SK-N-DZ (cell line): Measurements from ENCODE around the gene CD81.

Source experiments
- DNase-seq: peaks from one replicate; pipeline ENCODE4 v3.0.0-alpha.2; 2015; ENCODE audit warnings: low spot score

Gene CD81

GRCh38 chr11:2402890-2403645 is 26.0 kb downstream of the CD81 start:
- DNase-seq, result no peak

DNA sequence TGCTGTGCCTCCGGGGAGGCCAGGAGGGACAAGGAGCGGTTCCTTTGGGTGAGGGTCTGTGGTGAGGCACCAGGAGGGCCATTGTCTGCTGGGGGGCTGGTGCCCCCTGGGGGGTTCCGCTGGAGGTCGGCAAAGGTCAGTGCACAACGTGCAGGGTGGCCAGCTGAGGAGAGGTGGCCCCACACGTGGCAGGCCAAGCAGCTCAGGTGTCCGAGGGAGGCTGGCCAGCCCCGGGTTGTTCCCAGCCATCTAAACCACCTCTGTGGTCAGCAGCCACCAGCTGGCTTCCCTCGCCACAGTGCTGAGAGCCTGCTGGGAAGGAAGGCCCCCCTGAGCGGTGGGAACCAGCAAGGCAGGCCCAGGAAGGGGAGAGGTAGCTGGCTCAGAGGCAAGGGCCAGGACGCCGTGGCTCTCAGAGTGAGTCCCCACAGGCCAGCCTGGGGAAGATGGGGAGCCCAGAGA is 27.7 kb downstream of the CD81 start:
- DNase-seq, result no peak

DNA sequence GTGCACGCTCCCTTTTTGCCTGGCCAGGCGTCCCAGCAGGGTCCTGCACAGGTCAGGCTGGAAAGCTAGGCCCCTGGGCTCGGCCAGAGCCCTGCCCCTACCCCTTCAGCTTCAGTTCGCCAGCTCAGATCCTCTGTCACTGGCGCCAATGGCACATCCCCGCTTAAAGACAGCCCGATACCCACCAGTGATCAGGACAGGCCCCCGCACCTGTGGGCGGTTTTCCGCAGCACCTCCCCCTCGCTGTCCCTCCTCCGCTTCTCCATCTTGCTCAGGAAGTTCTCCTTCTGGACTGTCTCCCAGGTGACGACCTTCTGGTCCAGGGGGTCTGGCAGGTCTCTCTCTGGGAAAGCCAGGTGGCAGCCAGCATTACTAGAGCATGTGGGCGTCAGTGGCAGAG is 29.3 kb downstream of the CD81 start:
- DNase-seq, result no peak

DNA sequence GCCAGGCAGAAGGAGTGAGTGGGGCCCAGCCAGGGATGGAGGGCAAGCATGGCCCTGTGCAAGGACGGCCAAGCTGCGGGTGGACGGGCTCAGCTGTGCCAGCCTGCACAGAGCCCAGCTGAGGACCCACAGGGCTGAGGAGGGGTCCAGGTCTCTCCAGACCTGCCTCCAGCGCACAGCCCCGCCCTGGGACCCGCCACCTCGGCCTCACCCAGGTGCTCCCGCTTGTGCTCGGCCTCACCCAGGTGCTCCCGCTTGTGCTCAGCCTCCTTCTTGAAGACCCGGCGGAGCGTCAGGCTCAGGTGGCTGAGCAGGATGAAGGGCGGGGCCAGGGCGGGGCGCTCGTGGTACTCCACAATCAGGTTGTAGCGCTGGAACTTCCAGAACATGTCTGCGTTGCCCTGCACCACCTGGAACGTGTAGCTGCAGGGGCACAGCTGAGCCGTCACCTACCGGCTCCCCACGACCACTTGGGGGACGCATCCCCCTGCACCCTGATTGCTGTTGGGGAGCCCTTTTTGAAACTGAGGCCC is 29.8 kb downstream of the CD81 start:
- DNase-seq, result no peak

DNA sequence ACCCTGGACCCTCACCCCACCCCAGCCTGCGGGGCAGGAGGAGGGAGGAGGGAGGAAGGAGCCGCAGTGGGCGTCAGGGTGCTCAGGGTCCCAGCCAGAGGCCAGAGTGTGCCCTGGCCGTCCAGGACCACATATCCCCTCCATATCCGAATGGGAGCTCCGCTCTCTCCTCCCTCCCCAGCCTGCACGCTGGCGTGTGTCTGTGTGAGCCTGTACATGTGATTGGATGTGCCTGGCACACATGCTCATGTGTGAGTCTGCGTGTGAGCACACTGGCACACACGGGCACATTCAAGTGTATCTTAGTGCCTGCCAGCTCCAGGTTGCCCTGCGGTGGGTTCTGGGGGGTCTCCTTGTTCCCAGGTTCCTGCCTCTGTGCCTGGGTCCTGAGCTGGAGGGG is 31.6 kb downstream of the CD81 start:
- DNase-seq, result peak; percentile 56

- peak; percentile 94 for DNase-seq
Observed at GRCh38 chr11:2409126-2409525, 32.0 kb downstream of the CD81 start.

GRCh38 chr11:2409611-2410468 is 32.7 kb downstream of the CD81 start:
- DNase-seq, result peak; percentile 60

- no peak for DNase-seq
Observed at GRCh38 chr11:2410616-2411015, 33.5 kb downstream of the CD81 start.

- no peak for DNase-seq
Observed at GRCh38 chr11:2411446-2412305, 34.6 kb downstream of the CD81 start.

DNA sequence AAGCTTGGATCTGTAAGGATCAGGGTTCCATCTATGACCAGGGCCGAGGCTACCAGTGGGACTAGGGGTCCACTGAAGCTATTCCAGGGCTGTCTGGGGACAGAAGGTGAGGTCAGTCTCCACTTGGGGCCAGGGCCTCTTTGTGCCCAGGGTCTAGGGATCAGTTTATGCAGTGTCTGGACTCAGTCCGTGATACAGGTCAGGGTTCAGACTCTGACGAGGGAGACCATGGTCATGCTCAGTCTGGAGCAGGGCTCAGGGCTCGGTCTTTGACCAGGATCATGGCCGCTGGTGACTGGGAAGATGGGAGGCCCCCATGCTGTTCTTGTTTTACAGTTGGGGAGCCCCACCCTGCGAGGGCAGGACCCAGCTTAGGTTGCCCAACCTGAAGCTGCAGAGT is 35.2 kb downstream of the CD81 start:
- DNase-seq, result no peak

DNA sequence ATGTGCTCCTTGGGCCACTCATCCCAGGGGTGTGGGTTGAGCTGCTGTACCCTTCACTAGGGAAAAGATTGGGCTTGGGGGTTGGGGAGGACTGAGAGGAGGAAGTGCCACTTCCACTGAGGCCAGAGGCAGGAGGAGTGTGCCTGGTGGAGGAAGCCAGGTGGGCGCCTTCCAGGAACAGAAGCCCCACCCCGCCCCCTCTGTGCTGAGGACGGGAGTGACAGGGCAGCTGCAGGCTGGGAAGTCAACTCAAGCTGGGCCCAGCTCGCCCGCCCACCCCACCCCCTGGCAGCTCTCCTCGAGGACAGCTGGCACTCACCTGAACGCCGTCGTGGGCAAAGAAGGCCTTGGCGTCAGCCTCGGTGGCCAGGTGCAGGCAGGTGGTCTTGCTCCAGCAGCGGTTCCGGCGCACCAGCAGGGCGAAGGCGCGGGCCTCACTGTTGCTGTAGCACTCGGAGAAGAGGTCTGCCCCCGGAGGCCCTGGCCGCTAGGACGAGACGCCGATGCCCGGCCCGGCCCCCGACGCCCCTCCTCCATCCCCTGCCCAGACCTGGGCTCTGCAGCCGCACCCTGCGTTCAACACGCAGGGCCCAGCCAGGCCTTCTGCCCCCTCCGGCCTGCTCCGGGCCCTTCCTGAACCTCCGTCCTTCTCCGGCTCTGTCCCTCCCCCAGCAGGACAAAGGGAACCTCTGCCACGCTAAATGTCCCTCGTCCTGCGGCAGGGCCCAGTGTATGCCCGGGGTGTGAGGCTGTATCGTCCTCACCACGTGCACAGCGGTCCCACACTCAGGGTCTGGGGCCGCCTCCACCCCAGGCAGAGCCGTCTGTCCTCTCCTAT is 36.9 kb downstream of the CD81 start:
- no peak for DNase-seq

DNA sequence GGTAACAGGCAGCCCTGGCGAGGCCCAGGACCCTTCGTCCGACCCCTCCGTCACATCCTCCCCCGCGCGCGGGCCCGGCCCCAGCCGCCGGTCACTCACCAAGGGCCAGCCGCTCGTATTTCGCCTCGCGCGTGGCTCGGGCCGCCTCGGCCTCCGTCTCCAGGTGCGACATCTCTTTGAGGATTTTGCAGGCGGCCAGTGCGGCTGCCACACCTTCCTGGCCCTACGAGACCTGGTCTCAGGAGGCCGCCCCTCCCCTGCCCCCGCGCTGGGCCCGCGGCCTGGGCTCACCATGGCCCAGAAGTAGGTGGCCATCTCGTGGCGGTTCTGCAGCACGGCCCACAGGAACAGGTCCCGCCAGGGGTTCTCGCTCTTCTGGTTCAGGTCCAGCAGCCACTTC is 37.5 kb downstream of the CD81 start:
- DNase-seq, result no peak

GRCh38 chr11:2415171-2415570 is 38.1 kb downstream of the CD81 start:
- no peak for DNase-seq

DNA sequence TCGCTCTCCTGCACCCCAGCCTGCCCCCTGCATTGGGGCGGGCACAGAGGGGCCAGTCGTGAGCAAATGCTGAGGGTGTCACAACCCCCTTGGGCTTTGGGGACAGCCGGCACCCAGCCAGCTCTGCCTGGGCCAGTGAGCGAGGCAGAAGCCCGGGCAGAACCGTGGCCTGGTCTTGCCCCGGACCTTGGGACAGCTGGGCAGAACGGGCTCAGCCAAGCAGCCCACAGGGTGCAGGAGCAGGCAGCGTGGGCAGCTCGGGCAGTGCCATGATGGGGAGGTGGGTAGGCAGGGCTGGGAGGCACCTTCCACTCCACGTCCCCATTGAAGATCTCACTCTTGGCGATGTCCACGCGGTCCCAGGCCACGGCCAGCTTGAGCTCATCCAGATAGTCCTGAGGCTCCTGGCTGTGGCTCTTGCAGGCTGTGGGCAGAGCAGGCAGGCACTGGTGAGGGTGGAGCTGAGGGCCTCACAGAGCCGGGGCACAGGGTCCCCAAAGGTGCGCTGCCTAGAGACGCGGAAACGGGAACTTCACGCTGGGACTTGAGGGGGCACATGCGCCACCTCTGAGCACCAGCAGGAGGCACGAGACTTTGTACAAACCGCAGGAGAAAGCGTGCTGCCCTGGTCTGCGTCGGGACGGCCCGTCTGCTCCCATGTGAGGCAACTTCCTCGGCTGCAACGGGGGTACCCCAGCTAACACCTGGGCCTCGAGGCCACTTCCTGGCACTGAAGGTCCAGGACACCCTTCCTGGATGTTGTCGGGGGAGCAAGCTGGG is 38.7 kb downstream of the CD81 start:
- DNase-seq, result no peak

GRCh38 chr11:2416765-2417164 is 39.7 kb downstream of the CD81 start:
- no peak for DNase-seq

DNA sequence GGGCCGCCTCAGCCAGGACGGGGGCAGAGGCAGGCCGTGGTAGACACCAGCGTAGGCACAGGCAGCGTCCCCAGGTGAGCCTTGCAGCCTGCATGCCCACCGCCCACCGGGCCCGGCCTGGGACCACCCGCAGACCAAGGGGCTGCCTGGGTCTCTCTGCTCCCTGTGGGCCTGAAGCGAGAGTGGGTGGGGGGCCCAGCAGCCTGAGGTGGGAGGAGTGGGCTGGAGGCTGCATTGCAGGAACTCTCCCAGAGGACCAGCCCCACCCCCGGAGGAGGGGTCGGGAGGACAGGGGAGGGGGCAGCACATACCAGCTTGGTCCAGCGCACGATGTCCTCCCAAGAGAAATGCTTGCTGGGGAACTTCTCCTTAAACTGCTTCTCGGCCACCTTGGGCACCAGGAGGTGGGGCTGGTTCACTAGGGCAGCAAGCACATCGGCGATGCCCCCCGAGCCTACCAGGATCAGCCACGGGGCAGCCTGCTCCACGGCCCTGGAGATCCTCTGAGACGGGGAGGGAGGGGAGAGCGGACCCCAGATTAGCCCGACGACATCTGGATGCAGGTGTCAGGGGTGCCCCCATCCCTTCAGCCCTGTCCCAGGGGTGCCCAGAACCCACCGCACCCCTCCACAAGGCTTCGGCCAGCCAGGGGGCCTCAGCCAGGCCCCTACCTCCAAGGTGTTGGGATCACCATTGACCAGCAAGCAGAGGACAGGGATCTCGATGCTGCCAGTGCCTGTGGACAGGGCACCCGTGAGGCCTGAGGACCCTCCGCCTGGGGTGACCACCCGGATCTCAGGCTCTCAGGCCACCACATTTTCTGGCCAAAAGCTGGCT is 41.0 kb downstream of the CD81 start:
- no peak for DNase-seq

DNA sequence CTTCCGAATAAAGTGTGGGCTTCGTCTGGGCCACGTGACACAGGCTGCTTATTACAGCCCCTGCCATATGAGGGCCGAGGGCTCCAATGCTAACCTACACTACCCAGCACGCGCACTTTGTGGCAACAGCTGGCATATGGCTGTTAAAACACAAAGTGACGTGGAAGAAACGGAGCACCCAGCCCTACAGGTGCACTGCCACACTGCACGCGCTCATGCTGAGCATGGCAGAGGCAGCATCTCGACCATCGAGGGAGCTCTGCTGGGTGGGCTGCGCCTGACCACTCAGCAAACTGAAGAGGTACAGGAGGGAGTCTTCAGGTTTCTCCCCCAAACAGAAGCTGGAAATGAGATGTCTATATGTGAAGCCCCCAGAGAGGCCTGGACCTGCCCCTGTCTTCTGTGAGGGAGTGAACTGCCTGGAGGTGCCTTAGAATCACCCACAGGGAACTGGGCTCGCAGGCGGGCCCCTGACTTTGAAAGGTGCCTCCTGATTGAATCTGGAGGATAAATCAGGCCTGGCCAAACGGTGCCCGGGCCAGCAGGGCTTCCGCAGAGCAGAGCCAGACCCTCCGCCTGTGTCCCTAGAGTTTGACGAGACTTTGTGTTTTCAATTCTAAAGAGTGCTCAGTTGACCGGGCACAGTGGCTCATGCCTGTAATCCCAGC is 41.7 kb downstream of the CD81 start:
- no peak for DNase-seq
